HL-60 (cell line): Measurements from ENCODE around the gene SLC6A5.

Experiments
- DNase-seq, 2 experiments: peaks; one replicate each; pipeline ENCODE4 v3.0.0-alpha.2; 2010 to 2020; ENCODE audit warnings: low read depth in 1 of 2, low spot score in 1 of 2
- H3K27ac ChIP-seq: fragments of 250-450 bp; sonication (Bioruptor Pico); replicated peaks from 2 replicates; pipeline ENCODE4 v1.5.1; 2020; ENCODE audit warnings: mild to moderate bottlenecking, moderate library complexity
- H3K27me3 ChIP-seq: fragments of 250-450 bp; sonication (Bioruptor Pico); 2 replicates; pipeline ENCODE4 v1.5.1; 2021; ENCODE audit warnings: mild to moderate bottlenecking, moderate library complexity; ENCODE audit not compliant: insufficient read depth, poor library complexity, severe bottlenecking
- H3K4me3 ChIP-seq: replicated peaks from 2 replicates; pipeline ENCODE4 v1.5.1; 2011; ENCODE audit warnings: mild to moderate bottlenecking, control low read depth, low read length; ENCODE audit not compliant: insufficient read depth
- GABPA ChIP-seq: IDR thresholded peaks from 2 replicates; pipeline ENCODE4 v1.6.1; 2012; ENCODE audit warnings: low read depth
- POLR2AphosphoS5 ChIP-seq: IDR thresholded peaks from 2 replicates; pipeline ENCODE4 v1.6.1; 2012; ENCODE audit warnings: low read depth
- SPI1 ChIP-seq: IDR thresholded peaks from 2 replicates; pipeline ENCODE4 v1.6.1; 2012; ENCODE audit warnings: low read depth, mild to moderate bottlenecking, borderline replicate concordance
- TF ChIP-seq, protein P1 (sequence below): IDR thresholded peaks from one replicate; pipeline ENCODE4 v1.5.1; 2011; ENCODE audit warnings: low read length, control low read depth, inconsistent platforms; ENCODE audit not compliant: insufficient read depth
- TF ChIP-seq, protein P2 (sequence below): IDR thresholded peaks from 2 replicates; pipeline ENCODE4 v1.6.1; 2012; ENCODE audit warnings: low read depth; ENCODE audit not compliant: insufficient replicate concordance

Gene SLC6A5

DNA sequence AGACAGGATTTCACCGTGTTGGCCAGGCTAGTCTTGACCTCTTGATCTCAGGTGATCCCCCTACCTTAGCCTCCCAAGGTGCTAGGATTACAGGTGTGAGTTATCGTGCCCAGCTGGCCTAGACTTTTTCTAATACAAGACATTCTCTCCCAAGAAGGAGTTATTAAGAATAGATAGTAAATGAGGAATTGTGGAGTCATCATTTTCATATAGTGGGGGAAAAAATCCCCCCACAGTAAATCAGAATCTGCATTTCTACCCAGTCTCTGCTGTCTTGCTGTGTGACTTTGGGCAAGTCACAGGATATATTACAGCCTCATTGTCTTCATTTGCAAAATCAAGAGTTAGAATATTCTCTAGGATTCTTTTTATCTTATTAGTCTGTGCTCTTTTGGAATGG lies 21.6 kb downstream of the SLC6A5 start:
- no peak overlapping the region for H3K4me3 ChIP-seq
- no peaks in the 10 kb centered on the region for H3K27me3 ChIP-seq
- no peak for DNase-seq
- TF ChIP-seq GABPA: no peak
- TF ChIP-seq, protein P1, sequence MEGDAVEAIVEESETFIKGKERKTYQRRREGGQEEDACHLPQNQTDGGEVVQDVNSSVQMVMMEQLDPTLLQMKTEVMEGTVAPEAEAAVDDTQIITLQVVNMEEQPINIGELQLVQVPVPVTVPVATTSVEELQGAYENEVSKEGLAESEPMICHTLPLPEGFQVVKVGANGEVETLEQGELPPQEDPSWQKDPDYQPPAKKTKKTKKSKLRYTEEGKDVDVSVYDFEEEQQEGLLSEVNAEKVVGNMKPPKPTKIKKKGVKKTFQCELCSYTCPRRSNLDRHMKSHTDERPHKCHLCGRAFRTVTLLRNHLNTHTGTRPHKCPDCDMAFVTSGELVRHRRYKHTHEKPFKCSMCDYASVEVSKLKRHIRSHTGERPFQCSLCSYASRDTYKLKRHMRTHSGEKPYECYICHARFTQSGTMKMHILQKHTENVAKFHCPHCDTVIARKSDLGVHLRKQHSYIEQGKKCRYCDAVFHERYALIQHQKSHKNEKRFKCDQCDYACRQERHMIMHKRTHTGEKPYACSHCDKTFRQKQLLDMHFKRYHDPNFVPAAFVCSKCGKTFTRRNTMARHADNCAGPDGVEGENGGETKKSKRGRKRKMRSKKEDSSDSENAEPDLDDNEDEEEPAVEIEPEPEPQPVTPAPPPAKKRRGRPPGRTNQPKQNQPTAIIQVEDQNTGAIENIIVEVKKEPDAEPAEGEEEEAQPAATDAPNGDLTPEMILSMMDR: no peak
- no peak for TF ChIP-seq SPI1
- no peak for TF ChIP-seq POLR2AphosphoS5
- TF ChIP-seq, protein P2, sequence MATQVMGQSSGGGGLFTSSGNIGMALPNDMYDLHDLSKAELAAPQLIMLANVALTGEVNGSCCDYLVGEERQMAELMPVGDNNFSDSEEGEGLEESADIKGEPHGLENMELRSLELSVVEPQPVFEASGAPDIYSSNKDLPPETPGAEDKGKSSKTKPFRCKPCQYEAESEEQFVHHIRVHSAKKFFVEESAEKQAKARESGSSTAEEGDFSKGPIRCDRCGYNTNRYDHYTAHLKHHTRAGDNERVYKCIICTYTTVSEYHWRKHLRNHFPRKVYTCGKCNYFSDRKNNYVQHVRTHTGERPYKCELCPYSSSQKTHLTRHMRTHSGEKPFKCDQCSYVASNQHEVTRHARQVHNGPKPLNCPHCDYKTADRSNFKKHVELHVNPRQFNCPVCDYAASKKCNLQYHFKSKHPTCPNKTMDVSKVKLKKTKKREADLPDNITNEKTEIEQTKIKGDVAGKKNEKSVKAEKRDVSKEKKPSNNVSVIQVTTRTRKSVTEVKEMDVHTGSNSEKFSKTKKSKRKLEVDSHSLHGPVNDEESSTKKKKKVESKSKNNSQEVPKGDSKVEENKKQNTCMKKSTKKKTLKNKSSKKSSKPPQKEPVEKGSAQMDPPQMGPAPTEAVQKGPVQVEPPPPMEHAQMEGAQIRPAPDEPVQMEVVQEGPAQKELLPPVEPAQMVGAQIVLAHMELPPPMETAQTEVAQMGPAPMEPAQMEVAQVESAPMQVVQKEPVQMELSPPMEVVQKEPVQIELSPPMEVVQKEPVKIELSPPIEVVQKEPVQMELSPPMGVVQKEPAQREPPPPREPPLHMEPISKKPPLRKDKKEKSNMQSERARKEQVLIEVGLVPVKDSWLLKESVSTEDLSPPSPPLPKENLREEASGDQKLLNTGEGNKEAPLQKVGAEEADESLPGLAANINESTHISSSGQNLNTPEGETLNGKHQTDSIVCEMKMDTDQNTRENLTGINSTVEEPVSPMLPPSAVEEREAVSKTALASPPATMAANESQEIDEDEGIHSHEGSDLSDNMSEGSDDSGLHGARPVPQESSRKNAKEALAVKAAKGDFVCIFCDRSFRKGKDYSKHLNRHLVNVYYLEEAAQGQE: no peak
- H3K27ac ChIP-seq: no peak overlapping the region

DNA sequence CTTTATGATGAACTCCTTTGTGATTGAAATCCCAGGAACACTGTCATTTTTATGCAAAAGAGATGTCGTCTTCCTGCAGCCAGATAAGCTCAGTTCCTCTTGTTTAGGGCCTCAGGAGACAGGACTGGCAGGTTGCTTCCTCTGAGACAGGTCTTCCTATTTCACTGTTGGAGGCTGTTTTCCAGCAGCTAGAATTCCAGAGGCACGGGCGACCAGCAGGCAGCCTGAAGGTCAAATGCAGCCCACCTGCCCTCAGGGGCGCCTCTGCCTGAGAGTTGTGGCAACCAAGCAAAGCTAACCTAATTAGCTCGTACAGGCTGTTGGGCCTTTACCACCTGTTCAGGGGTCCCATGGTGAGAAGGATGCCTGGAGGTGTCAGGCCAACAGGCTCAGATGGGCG lies 22.3 kb downstream of the SLC6A5 start:
- Histone ChIP-seq H3K27ac (no peak overlapping the region), H3K27me3 (no peaks in the 10 kb centered on the region), H3K4me3 (no peak overlapping the region)
- TF ChIP-seq POLR2AphosphoS5: no peak
- TF ChIP-seq, protein P1: no peak
- TF ChIP-seq SPI1: no peak
- no peak for TF ChIP-seq GABPA
- TF ChIP-seq, protein P2: no peak
- no peak for DNase-seq

DNA sequence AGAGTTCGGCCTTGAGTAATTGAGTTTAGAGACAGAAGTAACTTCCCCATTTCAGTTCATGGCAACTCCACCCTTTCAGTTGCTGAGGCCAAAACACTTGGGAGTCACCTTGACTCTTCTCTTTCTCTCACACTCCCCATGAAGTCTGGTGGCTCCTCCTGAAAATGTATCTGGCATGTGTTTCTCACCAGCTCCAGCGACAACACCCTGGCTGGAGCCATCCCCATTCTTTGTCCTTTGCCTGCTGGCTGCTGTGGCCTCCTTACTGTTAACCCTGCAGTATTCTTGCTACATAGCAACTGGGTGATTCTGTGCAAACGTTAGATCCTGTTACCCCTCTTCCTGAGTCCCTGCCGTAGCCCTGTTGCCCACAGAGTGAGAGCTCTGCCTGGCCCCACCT lies 23.8 kb downstream of the SLC6A5 start:
- Histone ChIP-seq H3K4me3 (no peak overlapping the region), H3K27ac (no peak overlapping the region), H3K27me3 (no peaks in the 10 kb centered on the region)
- DNase-seq: peak in 1 of 2 experiments; percentile 8
- TF ChIP-seq, protein P2: no peak
- no peak for TF ChIP-seq SPI1
- no peak for TF ChIP-seq GABPA
- TF ChIP-seq, protein P1: no peak
- no peak for TF ChIP-seq POLR2AphosphoS5
